ENCODE measurements around the gene LRPPRC. TPM values are rescaled to one million over a fixed set of nuclear protein-coding genes. Genes with fewer than 3 reads are reported as not detected.

LRPPRC gene
- total and polyA plus RNA-seq, 5 donors from 2014 or later = 34.0 to 48.5 (median 37.0) TPM

GRCh38 chr2:43906448-43907109, 89.2 kb downstream of the LRPPRC start:
- H3K4me1 Mint-ChIP-seq = peaks cover 10 to 13% (median 11%) of the 10 kb centered on the region in 4 donors
- no peak for ATAC-seq (ENCODE audit: low read depth in 2 of 2)
- no peaks in the 10 kb centered on the region for H3K4me1 ChIP-seq (ENCODE audit: control insufficient read depth, insufficient read depth, low read length, poor library complexity, severe bottlenecking)
- no peaks in the 10 kb centered on the region for H3K27me3 ChIP-seq (ENCODE audit: control insufficient read depth, insufficient read depth, low read length)
- peaks cover 42% of the 10 kb centered on the region for H3K36me3 ChIP-seq (ENCODE audit: control insufficient read depth, insufficient read depth, low read length)
- H3K27ac ChIP-seq (ENCODE audit: insufficient read depth, low read length, poor library complexity, severe bottlenecking) = no peak overlapping the region
- no peaks in the 10 kb centered on the region for H3K9me3 Mint-ChIP-seq
- no peak overlapping the region for H3K4me3 ChIP-seq (ENCODE audit: low read depth, low read length)
- H3K27ac Mint-ChIP-seq = peak overlapping the region in 1 of 3 donors; percentile 17
- no peaks in the 10 kb centered on the region for H3K9me3 ChIP-seq (ENCODE audit: control insufficient read depth in 2 of 2, low read length in 2 of 2)
- no peak for DNase-seq
- no peak overlapping the region for H3K4me3 Mint-ChIP-seq
- H3K27me3 Mint-ChIP-seq = no peaks in the 10 kb centered on the region
- H3K36me3 Mint-ChIP-seq = peaks cover 41% of the 10 kb centered on the region

GRCh38 chr2:43905871-43906270, 89.9 kb downstream of the LRPPRC start:
- Histone ChIP-seq H3K4me3 (ENCODE audit: low read depth, low read length) (no peak overlapping the region), H3K27me3 (ENCODE audit: control insufficient read depth, insufficient read depth, low read length) (no peaks in the 10 kb centered on the region), H3K4me1 (ENCODE audit: control insufficient read depth, insufficient read depth, low read length, poor library complexity, severe bottlenecking) (no peaks in the 10 kb centered on the region), H3K9me3 (ENCODE audit: control insufficient read depth in 2 of 2, low read length in 2 of 2) (no peaks in the 10 kb centered on the region), H3K36me3 (ENCODE audit: control insufficient read depth, insufficient read depth, low read length) (peaks cover 41% of the 10 kb centered on the region), H3K27ac (ENCODE audit: insufficient read depth, low read length, poor library complexity, severe bottlenecking) (no peak overlapping the region)
- Mint-ChIP-seq H3K27me3 (no peaks in the 10 kb centered on the region), H3K27ac (peak overlapping the region in 1 of 3 donors; percentile 47), H3K4me1 (peaks cover 10 to 13% (median 10%) of the 10 kb centered on the region in 4 donors), H3K9me3 (no peaks in the 10 kb centered on the region), H3K4me3 (no peak overlapping the region), H3K36me3 (peaks cover 37% of the 10 kb centered on the region)
- no peak for DNase-seq
- no peak for ATAC-seq (ENCODE audit: low read depth in 2 of 2)

- Mint-ChIP-seq H3K27ac (peak overlapping the region in 1 of 3 donors; percentile 47), H3K36me3 (peaks cover 35% of the 10 kb centered on the region), H3K4me3 (no peak overlapping the region), H3K4me1 (peaks cover 10 to 13% (median 10%) of the 10 kb centered on the region in 4 donors), H3K9me3 (no peaks in the 10 kb centered on the region), H3K27me3 (no peaks in the 10 kb centered on the region)
- Histone ChIP-seq H3K36me3 (ENCODE audit: control insufficient read depth, insufficient read depth, low read length) (peaks cover 43% of the 10 kb centered on the region), H3K4me3 (ENCODE audit: low read depth, low read length) (no peak overlapping the region), H3K9me3 (ENCODE audit: control insufficient read depth in 2 of 2, low read length in 2 of 2) (no peaks in the 10 kb centered on the region), H3K4me1 (ENCODE audit: control insufficient read depth, insufficient read depth, low read length, poor library complexity, severe bottlenecking) (no peaks in the 10 kb centered on the region), H3K27ac (ENCODE audit: insufficient read depth, low read length, poor library complexity, severe bottlenecking) (no peak overlapping the region), H3K27me3 (ENCODE audit: control insufficient read depth, insufficient read depth, low read length) (no peaks in the 10 kb centered on the region)
- no peak for DNase-seq
- no peak for ATAC-seq (ENCODE audit: low read depth in 2 of 2)
Measured at GRCh38 chr2:43905371-43905803, 90.4 kb downstream of the LRPPRC start.

- no peak for DNase-seq
- H3K27ac Mint-ChIP-seq = no peak overlapping the region
- no peaks in the 10 kb centered on the region for H3K27me3 Mint-ChIP-seq
- H3K4me1 Mint-ChIP-seq = no peaks in the 10 kb centered on the region
- H3K36me3 Mint-ChIP-seq = peaks cover 41% of the 10 kb centered on the region
- Histone ChIP-seq H3K27me3 (ENCODE audit: control insufficient read depth, insufficient read depth, low read length) (no peaks in the 10 kb centered on the region), H3K4me3 (ENCODE audit: low read depth, low read length) (no peak overlapping the region), H3K9me3 (ENCODE audit: control insufficient read depth in 2 of 2, low read length in 2 of 2) (no peaks in the 10 kb centered on the region), H3K36me3 (ENCODE audit: control insufficient read depth, insufficient read depth, low read length) (peaks cover 62% of the 10 kb centered on the region), H3K27ac (ENCODE audit: insufficient read depth, low read length, poor library complexity, severe bottlenecking) (no peak overlapping the region), H3K4me1 (ENCODE audit: control insufficient read depth, insufficient read depth, low read length, poor library complexity, severe bottlenecking) (no peaks in the 10 kb centered on the region)
- no peak for ATAC-seq (ENCODE audit: low read depth in 2 of 2)
- no peaks in the 10 kb centered on the region for H3K9me3 Mint-ChIP-seq
- no peak overlapping the region for H3K4me3 Mint-ChIP-seq
Measured at GRCh38 chr2:43899589-43899988, 96.2 kb downstream of the LRPPRC start.

- DNase-seq (no peak), ATAC-seq (ENCODE audit: low read depth in 2 of 2) (no peak)
- peak overlapping the region in 2 of 3 donors; percentile 4 to 16 for H3K27ac Mint-ChIP-seq
- peaks cover 43% of the 10 kb centered on the region for H3K36me3 Mint-ChIP-seq
- no peaks in the 10 kb centered on the region for H3K4me1 Mint-ChIP-seq
- no peak overlapping the region for H3K27ac ChIP-seq (ENCODE audit: insufficient read depth, low read length, poor library complexity, severe bottlenecking)
- no peaks in the 10 kb centered on the region for H3K4me1 ChIP-seq (ENCODE audit: control insufficient read depth, insufficient read depth, low read length, poor library complexity, severe bottlenecking)
- no peaks in the 10 kb centered on the region for H3K9me3 ChIP-seq (ENCODE audit: control insufficient read depth in 2 of 2, low read length in 2 of 2)
- H3K27me3 ChIP-seq (ENCODE audit: control insufficient read depth, insufficient read depth, low read length) = no peaks in the 10 kb centered on the region
- no peak overlapping the region for H3K4me3 ChIP-seq (ENCODE audit: low read depth, low read length)
- H3K4me3 Mint-ChIP-seq = no peak overlapping the region
- no peaks in the 10 kb centered on the region for H3K27me3 Mint-ChIP-seq
- peaks cover 64% of the 10 kb centered on the region for H3K36me3 ChIP-seq (ENCODE audit: control insufficient read depth, insufficient read depth, low read length)
- no peaks in the 10 kb centered on the region for H3K9me3 Mint-ChIP-seq
Measured at GRCh38 chr2:43898838-43899346, 96.9 kb downstream of the LRPPRC start.

GRCh38 chr2:43898134-43898837, 97.5 kb downstream of the LRPPRC start:
- Histone ChIP-seq H3K27me3 (ENCODE audit: control insufficient read depth, insufficient read depth, low read length) (no peaks in the 10 kb centered on the region), H3K27ac (ENCODE audit: insufficient read depth, low read length, poor library complexity, severe bottlenecking) (no peak overlapping the region), H3K4me1 (ENCODE audit: control insufficient read depth, insufficient read depth, low read length, poor library complexity, severe bottlenecking) (no peaks in the 10 kb centered on the region), H3K36me3 (ENCODE audit: control insufficient read depth, insufficient read depth, low read length) (peaks cover 63% of the 10 kb centered on the region), H3K9me3 (ENCODE audit: control insufficient read depth in 2 of 2, low read length in 2 of 2) (no peaks in the 10 kb centered on the region), H3K4me3 (ENCODE audit: low read depth, low read length) (no peak overlapping the region)
- no peaks in the 10 kb centered on the region for H3K27me3 Mint-ChIP-seq
- no peaks in the 10 kb centered on the region for H3K4me1 Mint-ChIP-seq
- DNase-seq = no peak
- H3K36me3 Mint-ChIP-seq = peaks cover 48% of the 10 kb centered on the region
- no peak overlapping the region for H3K4me3 Mint-ChIP-seq
- H3K9me3 Mint-ChIP-seq = no peaks in the 10 kb centered on the region
- no peak for ATAC-seq (ENCODE audit: low read depth in 2 of 2)
- no peak overlapping the region for H3K27ac Mint-ChIP-seq

- peaks cover 65% of the 10 kb centered on the region for H3K36me3 ChIP-seq (ENCODE audit: control insufficient read depth, insufficient read depth, low read length)
- H3K4me3 Mint-ChIP-seq = no peak overlapping the region
- peaks cover 48% of the 10 kb centered on the region for H3K36me3 Mint-ChIP-seq
- H3K4me3 ChIP-seq (ENCODE audit: low read depth, low read length) = no peak overlapping the region
- H3K27me3 Mint-ChIP-seq = no peaks in the 10 kb centered on the region
- no peak overlapping the region for H3K27ac Mint-ChIP-seq
- H3K4me1 Mint-ChIP-seq = no peaks in the 10 kb centered on the region
- no peaks in the 10 kb centered on the region for H3K9me3 ChIP-seq (ENCODE audit: control insufficient read depth in 2 of 2, low read length in 2 of 2)
- no peaks in the 10 kb centered on the region for H3K4me1 ChIP-seq (ENCODE audit: control insufficient read depth, insufficient read depth, low read length, poor library complexity, severe bottlenecking)
- no peaks in the 10 kb centered on the region for H3K27me3 ChIP-seq (ENCODE audit: control insufficient read depth, insufficient read depth, low read length)
- DNase-seq = no peak
- H3K27ac ChIP-seq (ENCODE audit: insufficient read depth, low read length, poor library complexity, severe bottlenecking) = no peak overlapping the region
- no peak for ATAC-seq (ENCODE audit: low read depth in 2 of 2)
- no peaks in the 10 kb centered on the region for H3K9me3 Mint-ChIP-seq
Measured at GRCh38 chr2:43897492-43897891, 98.3 kb downstream of the LRPPRC start.

All from CD4-positive, CD25-positive, alpha-beta regulatory T cell (primary cell).